H1 (cell line): ENCODE measurements around the gene PKN1. TPM values are rescaled to one million over a fixed set of nuclear protein-coding genes. Genes with fewer than 3 reads are reported as not detected.

Source experiments
- CTCF ChIA-PET: fragments of 300-600 bp; sonication (Branson Sonifier 250); formaldehyde crosslinking; loops from one replicate; lab custom pipeline; 2021; ENCODE audit not compliant: partially characterized antibody; lab: Charles Lee
- POLR2A ChIA-PET: fragments of 300-600 bp; sonication (Branson Sonifier 250); formaldehyde crosslinking; loops from one replicate; lab custom pipeline; 2021; ENCODE audit warnings: inconsistent platforms; ENCODE audit not compliant: partially characterized antibody; lab: Charles Lee
- DNase-seq, 2 experiments: peaks; one replicate each; pipeline versions ENCODE4 v3.0.0 to v3.0.0-alpha.2; 2010 to 2022; ENCODE audit warnings: low spot score in 2 of 2, low read depth in 1 of 2, mixed read lengths in 1 of 2
- FAIRE-seq: peaks from 2 replicates; lab custom pipeline; 2011; peaks lifted over from hg19 to GRCh38; lab: Jason Lieb, UNC
- H2AFZ ChIP-seq: 2 replicates; pipeline ENCODE4 v1.8.1; 2012; ENCODE audit warnings: low read length, inconsistent platforms
- H2AK5ac ChIP-seq: 2 replicates; pipeline ENCODE4 v1.6.1; 2013; ENCODE audit warnings: low read depth, low read length
- H2BK120ac ChIP-seq: replicated peaks from 2 replicates; pipeline ENCODE3; 2013; ENCODE audit warnings: low read depth, low read length, inconsistent platforms
- H2BK12ac ChIP-seq: 2 replicates; pipeline ENCODE4 v1.6.1; 2013; ENCODE audit warnings: low read depth, low read length
- H2BK15ac ChIP-seq: 2 replicates; pipeline ENCODE4 v1.6.1; 2013; ENCODE audit warnings: low read length
- H2BK20ac ChIP-seq: 2 replicates; pipeline ENCODE4 v1.6.1; 2013; ENCODE audit warnings: low read length
- H2BK5ac ChIP-seq: 2 replicates; pipeline ENCODE4 v1.6.1; 2013; ENCODE audit warnings: low read depth, low read length
- H3K14ac ChIP-seq: 2 replicates; pipeline ENCODE4 v1.6.1; 2013; ENCODE audit warnings: inconsistent platforms; ENCODE audit not compliant: insufficient read length
- H3K18ac ChIP-seq: 2 replicates; pipeline ENCODE4 v1.6.1; 2013; ENCODE audit warnings: low read length; ENCODE audit errors: extremely low read depth
- H3K23ac ChIP-seq: 2 replicates; pipeline ENCODE4 v1.6.1; 2013; ENCODE audit warnings: inconsistent platforms; ENCODE audit not compliant: insufficient read length
- H3K23me2 ChIP-seq: 2 replicates; pipeline ENCODE4 v1.6.1; 2013; ENCODE audit warnings: low read depth, low read length
- H3K27ac ChIP-seq: 2 replicates; pipeline ENCODE4 v1.6.1; 2011; ENCODE audit warnings: low read depth, low read length, inconsistent platforms
- H3K27me3 ChIP-seq, 4 experiments: replicated peaks in 1 of 4; 1 replicate in 1 of 4; 2 replicates in 3 of 4; pipeline versions ENCODE4 v1.6.1 to v1.8.1; 2011 to 2013; ENCODE audit warnings: low read length in 3 of 4, mild to moderate bottlenecking in 3 of 4, inconsistent platforms in 2 of 4, mixed read lengths in 2 of 4, moderate library complexity in 1 of 4; ENCODE audit not compliant: control insufficient read depth in 3 of 4, insufficient read depth in 3 of 4; ENCODE audit errors: extremely low read depth in 1 of 4
- H3K36me3 ChIP-seq, 4 experiments: 2 replicates each; pipeline versions ENCODE4 v1.6.1 to v1.8.1; 2011 to 2013; ENCODE audit warnings: mild to moderate bottlenecking in 4 of 4, low read length in 3 of 4, moderate library complexity in 2 of 4, control low read depth in 1 of 4, inconsistent platforms in 1 of 4; ENCODE audit not compliant: insufficient read depth in 4 of 4, control insufficient read depth in 2 of 4
- H3K4ac ChIP-seq: replicated peaks from 2 replicates; pipeline ENCODE3; 2013; ENCODE audit warnings: low read length, low read depth, mixed read lengths, inconsistent platforms; ENCODE audit not compliant: insufficient read length
- H3K4me1 ChIP-seq, 4 experiments: replicated peaks in 1 of 4; 1 replicate in 1 of 4; 2 replicates in 3 of 4; pipeline versions ENCODE4 v1.6.1 to v1.8.1; 2011 to 2013; ENCODE audit warnings: low read length in 3 of 4, inconsistent platforms in 2 of 4, mixed read lengths in 1 of 4; ENCODE audit not compliant: insufficient read depth in 4 of 4, control insufficient read depth in 3 of 4
- H3K4me2 ChIP-seq, 2 experiments: 2 replicates each; pipeline versions ENCODE4 v1.6.1 to v1.8.1; 2011 to 2013; ENCODE audit warnings: low read depth in 2 of 2, low read length in 2 of 2, control low read depth in 1 of 2, inconsistent platforms in 1 of 2, mild to moderate bottlenecking in 1 of 2; ENCODE audit not compliant: insufficient read depth in 1 of 2
- H3K4me3 ChIP-seq, 4 experiments: fragments of 200-600, 300-600 bp in 1 of 4; sonication (generic), shearing (Covaris generic), sonication (Bioruptor Twin) in 1 of 4; 2 replicates each; pipeline versions ENCODE4 v1.5.1 to v1.8.1; 2011 to 2016; ENCODE audit warnings: low read length in 4 of 4, low read depth in 3 of 4, control low read depth in 2 of 4, inconsistent platforms in 2 of 4, mild to moderate bottlenecking in 2 of 4, mixed read lengths in 1 of 4, moderate library complexity in 1 of 4; ENCODE audit not compliant: insufficient read depth in 2 of 4; ENCODE audit errors: extremely low read depth in 1 of 4
- H3K56ac ChIP-seq: replicated peaks from 2 replicates; pipeline ENCODE3; 2013; ENCODE audit warnings: low read depth, mild to moderate bottlenecking, mixed read lengths, low read length, inconsistent platforms; ENCODE audit not compliant: insufficient read length
- H3K79me1 ChIP-seq: 2 replicates; pipeline ENCODE4 v1.6.1; 2013; ENCODE audit warnings: low read depth, low read length, control low read depth
- H3K79me2 ChIP-seq, 2 experiments: 2 replicates each; pipeline versions ENCODE4 v1.6.1 to v1.8.1; 2012 to 2013; ENCODE audit warnings: low read length in 2 of 2, mild to moderate bottlenecking in 2 of 2, inconsistent platforms in 1 of 2; ENCODE audit not compliant: insufficient read depth in 2 of 2, control insufficient read depth in 1 of 2
- H3K9ac ChIP-seq, 4 experiments: replicated peaks in 1 of 4; 1 replicate in 1 of 4; 2 replicates in 3 of 4; pipeline versions ENCODE4 v1.6.1 to v1.8.1; 2011 to 2013; ENCODE audit warnings: low read depth in 3 of 4, low read length in 3 of 4, control low read depth in 2 of 4, mild to moderate bottlenecking in 2 of 4, moderate library complexity in 2 of 4, inconsistent platforms in 1 of 4; ENCODE audit errors: extremely low read depth in 1 of 4
- H3K9me3 ChIP-seq, 2 experiments: 2 replicates each; pipeline versions ENCODE4 v1.6.1 to v1.8.1; 2012 to 2013; ENCODE audit warnings: mild to moderate bottlenecking in 2 of 2, moderate library complexity in 2 of 2, control low read depth in 1 of 2, inconsistent platforms in 1 of 2, low read depth in 1 of 2, low read length in 1 of 2, mixed read lengths in 1 of 2; ENCODE audit not compliant: insufficient read depth in 2 of 2
- H4K20me1 ChIP-seq, 2 experiments: replicated peaks in 1 of 2; 2 replicates each; pipeline versions ENCODE3 to v1.8.1; 2011 to 2013; ENCODE audit warnings: inconsistent platforms in 2 of 2, low read length in 2 of 2, mild to moderate bottlenecking in 1 of 2; ENCODE audit not compliant: insufficient read depth in 2 of 2, control insufficient read depth in 1 of 2
- H4K5ac ChIP-seq: 2 replicates; pipeline ENCODE4 v1.6.1; 2013; ENCODE audit warnings: low read length, low read depth, mixed read lengths, inconsistent platforms; ENCODE audit not compliant: insufficient read length
- H4K8ac ChIP-seq: 2 replicates; pipeline ENCODE4 v1.8.0; 2013; ENCODE audit warnings: mild to moderate bottlenecking, moderate library complexity, low read length, inconsistent platforms; ENCODE audit not compliant: insufficient read depth; ENCODE audit errors: extremely low read depth
- H4K91ac ChIP-seq: replicated peaks from 2 replicates; pipeline ENCODE3; 2013; ENCODE audit warnings: low read length, mixed read lengths, inconsistent platforms; ENCODE audit not compliant: insufficient read length
- CBX8 ChIP-seq: fragments of 300-800, 300-1000 bp; sonication (generic); IDR thresholded peaks from 2 replicates; pipeline ENCODE4 v1.7.1; 2016; ENCODE audit warnings: low read depth, low read length, borderline replicate concordance
- EP300 ChIP-seq, 2 experiments: IDR thresholded peaks; 1 replicate in 1 of 2; 2 replicates in 1 of 2; pipeline ENCODE4 v1.6.1; 2011 to 2012; ENCODE audit warnings: low read depth in 2 of 2, low read length in 2 of 2, mild to moderate bottlenecking in 2 of 2, borderline replicate concordance in 1 of 2, inconsistent platforms in 1 of 2, moderate library complexity in 1 of 2
- EZH2 ChIP-seq: fragments of 200-600 bp; sonication (generic); IDR thresholded peaks from 2 replicates; pipeline ENCODE4 v1.7.1; 2012; ENCODE audit warnings: low read depth, mild to moderate bottlenecking, moderate library complexity, low read length, inconsistent platforms; ENCODE audit not compliant: severe bottlenecking
- KDM5A ChIP-seq: fragments of 200-600 bp; IDR thresholded peaks from 2 replicates; pipeline ENCODE4 v1.7.1; 2012; ENCODE audit warnings: mild to moderate bottlenecking, low read length, inconsistent platforms, mixed read lengths
- NRF1 ChIP-seq: IDR thresholded peaks from 2 replicates; pipeline ENCODE4 v1.6.1; 2011; ENCODE audit warnings: mild to moderate bottlenecking, low read depth, low read length, improper control_type of control experiment
- RXRA ChIP-seq: IDR thresholded peaks from 2 replicates; pipeline ENCODE4 v1.6.1; 2011; ENCODE audit warnings: low read depth, mild to moderate bottlenecking, low read length, moderate library complexity; ENCODE audit not compliant: insufficient read depth
- TAF7 ChIP-seq: optimal IDR thresholded peaks from 2 replicates; pipeline ENCODE3; 2011; ENCODE audit warnings: low read depth, mild to moderate bottlenecking, inconsistent platforms, low read length, moderate library complexity, borderline replicate concordance
- WGBS, 2 experiments: shearing (Covaris generic) in 1 of 2; methylation state at CpG; one replicate each; pipeline versions ENCODE4 v1.1.6 to v1.1.7; 2013 to 2015; ENCODE audit warnings: low lambda C conversion rate in 2 of 2, mixed read lengths in 2 of 2, inconsistent platforms in 1 of 2, low coverage in 1 of 2, missing lambda C conversion rate in 1 of 2; ENCODE audit not compliant: insufficient replicate concordance in 2 of 2, insufficient coverage in 1 of 2, insufficient read length in 1 of 2; ENCODE audit errors: extremely low coverage in 1 of 2, missing lambda C conversion rate in 1 of 2; 5-methylcytosine and 5-hydroxymethylcytosine counted together
- polyA plus RNA-seq, 7 experiments: library from polyadenylated mRNA; depleted of rRNA in 3 of 7; stranded (reverse) in 5 of 7; unstranded in 2 of 7; fragments of >200 nt in 5 of 7; fragments of 200-250 nt in 2 of 7; gene quantifications; 1 replicate in 5 of 7; 2 replicates in 1 of 7; 4 replicates in 1 of 7; pipeline versions ENCODE4 v1.2.1 to v1.2.3, GENCODE V29; 2011 to 2013; ENCODE audit warnings: missing spikeins in 2 of 7, mixed read lengths in 2 of 7
- total RNA-seq: library from RNA; stranded (reverse); fragmentation: NEBNext Ultra II Directional; extraction: Animal tissue kit (Norgen Biotek cat#: 25700); gene quantifications from 2 replicates; pipeline ENCODE4 v1.2.1, GENCODE V29; 2021

The PKN1 gene
- total and polyA plus RNA-seq, 2 of the 8 experiments (the other 6 are each of a cell fraction or from before 2014, with no cell fraction given) = 65.2 to 162 TPM

DNA sequence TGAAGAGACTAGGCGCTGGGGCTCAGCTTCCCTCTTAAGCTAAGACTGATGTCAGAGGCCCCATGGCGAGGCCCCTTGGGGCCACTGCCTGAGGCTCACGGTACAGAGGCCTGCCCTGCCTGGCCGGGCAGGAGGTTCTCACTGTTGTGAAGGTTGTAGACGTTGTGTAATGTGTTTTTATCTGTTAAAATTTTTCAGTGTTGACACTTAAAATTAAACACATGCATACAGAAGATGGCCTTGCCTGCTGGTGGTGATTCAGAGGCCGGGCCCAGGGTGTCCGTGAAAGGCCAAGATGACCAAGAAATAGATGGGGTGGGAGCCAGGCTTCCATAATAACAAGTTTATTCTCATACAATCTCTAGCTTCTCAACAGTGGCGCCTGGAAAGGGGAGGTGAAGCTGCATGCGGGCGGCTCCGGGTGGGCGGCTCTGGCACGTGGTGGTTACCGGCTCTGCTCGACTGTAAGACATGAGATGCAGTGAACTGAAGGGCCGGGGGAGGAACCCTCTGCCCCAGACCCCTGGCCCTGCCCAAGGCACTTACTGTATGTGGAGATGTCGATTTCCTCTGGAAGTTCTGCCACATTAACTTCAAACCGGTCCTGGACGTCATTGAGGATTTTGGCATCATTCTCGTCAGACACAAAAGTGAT, 24.5 kb upstream of the PKN1 start:
- Histone ChIP-seq H3K18ac (no peak overlapping the region), H3K9ac (no peak overlapping the region), H2BK120ac (no peak overlapping the region), H3K4ac (no peak overlapping the region), H3K79me1 (no peaks in the 10 kb centered on the region; the same call in 1 of the 2 replicates), H2BK12ac (no peak overlapping the region), H2AK5ac (no peak overlapping the region), H4K8ac (no peak overlapping the region), H3K27ac (no peak overlapping the region), H2BK15ac (no peak overlapping the region), H4K5ac (no peak overlapping the region), H3K23me2 (peaks cover 4% of the 10 kb centered on the region; the same call in 1 of the 2 replicates), H2BK5ac (no peak overlapping the region), H3K79me2 (peaks cover 0 to 21% of the 10 kb centered on the region in 2 experiments; a peak in 2 of 4 replicates), H3K4me2 (no peak overlapping the region)
- POLR2A ChIA-PET = interaction anchor here (2.4 to 3.0 kb wide), 2 partner anchors 24 to 42 kb away, joined by 6 to 11 read pairs; partner anchors contain the start of gene PKN1
- TF ChIP-seq TAF7 = no peak
- TF ChIP-seq NRF1 = no peak
- no peak for TF ChIP-seq RXRA
- no peak for TF ChIP-seq CBX8
- no peak for TF ChIP-seq KDM5A
- no peak for TF ChIP-seq EP300 (IDR thresholded peaks at IDR 0.05; ENCODE audit: borderline replicate concordance in 1 of 2, low read depth in 2 of 2, low read length in 2 of 2)
- TF ChIP-seq EZH2 = no peak
- TF ChIP-seq, all 59 proteins: peak for 0
- H3K4me3 ChIP-seq = no peak overlapping the region
- H3K9me3 ChIP-seq = no peaks in the 10 kb centered on the region
- 92% methylated on average over 20 of the region's 20 CpGs; no CpG with 5 or more reads in 1 of the 2 experiments for WGBS, 2 experiments
- H3K23ac ChIP-seq = no peak overlapping the region
- no peak overlapping the region for H3K56ac ChIP-seq
- peaks cover 19 to 24% of the 10 kb centered on the region in 2 experiments for H4K20me1 ChIP-seq
- no peak overlapping the region for H3K14ac ChIP-seq
- no peak for DNase-seq
- H3K27me3 ChIP-seq = no peaks in the 10 kb centered on the region
- no peak overlapping the region for H2BK20ac ChIP-seq
- FAIRE-seq = no peak
- CTCF ChIA-PET = interaction anchor here (0.6 to 9.1 kb wide), 8 partner anchors 21 to 271 kb away, joined by 3 to 114 read pairs (median 3); no protein-coding TSS in a partner anchor
- H4K91ac ChIP-seq = no peak overlapping the region
- peaks cover 0 to 13% (median 5%) of the 10 kb centered on the region in 4 experiments; a peak in 5 of 7 replicates for H3K4me1 ChIP-seq
- H3K36me3 ChIP-seq = peaks cover 40 to 57% (median 51%) of the 10 kb centered on the region in 4 experiments
- no peak overlapping the region for H2AFZ ChIP-seq
